Measurements from ENCODE around the gene FGR. TPM values are rescaled to one million over a fixed set of nuclear protein-coding genes. Genes with fewer than 3 reads are reported as not detected.

Gene FGR
- polyA plus RNA-seq, 1 of the 3 experiments (the other 2 are of a cell fraction): not detected

DNA sequence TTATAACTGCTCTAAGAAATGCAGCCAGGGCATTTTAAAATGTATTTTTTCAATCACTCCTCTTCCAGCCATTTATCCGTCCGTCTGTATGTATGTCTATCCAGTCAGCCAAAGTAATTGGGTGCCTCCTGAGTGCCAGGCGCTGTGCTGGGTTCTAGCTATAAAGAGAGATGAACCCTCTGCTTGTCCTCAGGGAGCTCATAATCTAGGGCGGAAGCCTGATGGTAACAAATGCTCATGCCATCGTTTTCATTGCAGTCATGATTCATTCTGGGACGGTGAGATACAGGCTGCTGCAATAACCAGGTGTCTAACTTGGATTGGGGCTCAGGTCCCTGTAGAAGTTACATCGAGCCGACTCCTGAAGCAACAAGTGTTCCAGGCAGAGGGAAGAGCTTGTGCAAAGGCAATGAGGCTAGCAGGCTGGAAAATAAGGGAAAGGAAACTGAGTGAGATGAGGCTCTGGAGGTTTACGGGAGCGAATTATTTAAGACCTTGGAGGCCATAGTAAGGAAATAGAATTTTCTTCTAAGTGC is 25.4 kb upstream of the FGR start (continued):
- TF ChIP-seq, protein P1, sequence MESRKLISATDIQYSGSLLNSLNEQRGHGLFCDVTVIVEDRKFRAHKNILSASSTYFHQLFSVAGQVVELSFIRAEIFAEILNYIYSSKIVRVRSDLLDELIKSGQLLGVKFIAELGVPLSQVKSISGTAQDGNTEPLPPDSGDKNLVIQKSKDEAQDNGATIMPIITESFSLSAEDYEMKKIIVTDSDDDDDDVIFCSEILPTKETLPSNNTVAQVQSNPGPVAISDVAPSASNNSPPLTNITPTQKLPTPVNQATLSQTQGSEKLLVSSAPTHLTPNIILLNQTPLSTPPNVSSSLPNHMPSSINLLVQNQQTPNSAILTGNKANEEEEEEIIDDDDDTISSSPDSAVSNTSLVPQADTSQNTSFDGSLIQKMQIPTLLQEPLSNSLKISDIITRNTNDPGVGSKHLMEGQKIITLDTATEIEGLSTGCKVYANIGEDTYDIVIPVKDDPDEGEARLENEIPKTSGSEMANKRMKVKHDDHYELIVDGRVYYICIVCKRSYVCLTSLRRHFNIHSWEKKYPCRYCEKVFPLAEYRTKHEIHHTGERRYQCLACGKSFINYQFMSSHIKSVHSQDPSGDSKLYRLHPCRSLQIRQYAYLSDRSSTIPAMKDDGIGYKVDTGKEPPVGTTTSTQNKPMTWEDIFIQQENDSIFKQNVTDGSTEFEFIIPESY (IDR thresholded peaks at IDR 0.05; ENCODE audit: borderline replicate concordance, low read depth): no peak
- TF ChIP-seq GABPA (IDR thresholded peaks at IDR 0.05; ENCODE audit: low read depth) (no peak), SMC3 (IDR thresholded peaks at IDR 0.05; ENCODE audit: low read depth, low read length) (no peak)

DNA sequence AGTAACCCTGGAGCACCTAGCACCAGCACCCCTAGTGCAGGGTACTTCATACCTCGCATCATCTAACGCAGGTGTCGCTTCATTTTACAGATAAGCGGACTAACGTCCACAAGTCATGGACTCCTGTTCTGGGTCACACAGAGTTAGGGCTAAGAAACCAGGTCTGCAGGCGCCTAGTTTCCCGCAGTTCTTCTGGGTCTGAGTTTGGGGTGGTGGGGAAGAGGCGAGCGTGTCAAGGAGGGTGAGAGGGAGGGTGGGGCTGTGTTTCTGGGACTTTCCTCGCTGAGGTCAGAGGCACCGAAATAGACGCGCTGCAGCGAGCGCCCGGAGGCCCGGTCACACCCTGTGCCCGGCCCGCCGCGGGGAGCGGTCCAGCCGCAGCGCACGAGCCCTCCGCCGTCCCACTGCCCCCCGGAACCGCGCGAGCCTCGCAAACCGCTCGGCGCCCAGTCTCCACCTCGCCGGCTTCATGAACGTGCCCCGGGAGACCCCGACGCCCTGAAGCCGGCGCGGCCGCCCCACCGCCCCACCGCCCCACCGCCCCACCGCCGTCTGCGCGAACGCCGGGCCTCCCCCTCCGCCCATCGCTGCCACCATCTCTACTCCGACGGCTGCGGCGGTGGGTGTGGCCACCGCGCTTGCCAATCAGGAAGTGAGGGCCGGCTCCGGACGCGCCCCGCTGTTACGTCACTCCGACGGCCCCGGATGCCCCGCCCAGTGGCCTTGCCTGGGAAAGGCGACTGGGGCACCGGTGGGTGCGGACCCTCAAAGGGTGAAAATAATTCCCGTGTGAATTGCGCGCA is 24.7 kb upstream of the FGR start:
- Histone ChIP-seq H3K4me3 (ENCODE audit: low read depth in 2 of 2, low read length in 1 of 2) (peak overlapping the region; percentile 38 to 47; a peak in 3 of 4 replicates), H3K4me1 (ENCODE audit: control insufficient read depth in 1 of 2, insufficient read depth in 2 of 2, low read depth in 1 of 2, low read length in 1 of 2) (peaks cover 6 to 12% of the 10 kb centered on the region in 2 experiments; a peak in 2 of 4 replicates), H3K79me2 (ENCODE audit: insufficient read depth) (no peaks in the 10 kb centered on the region), H3K4me2 (peak overlapping the region; percentile 50; the same call in 1 of the 2 replicates), H3K9me3 (no peaks in the 10 kb centered on the region), H3K9ac (no peak overlapping the region), H4K20me1 (ENCODE audit: insufficient read depth) (no peaks in the 10 kb centered on the region), H3F3A (replicated peaks; ENCODE audit: insufficient read depth) (peaks cover 10% of the 10 kb centered on the region), H3K27ac (ENCODE audit: low read depth in 2 of 2, low read length in 1 of 2) (no peak overlapping the region; a peak in 1 of 4 replicates), H2AFZ (ENCODE audit: low read depth) (peak overlapping the region; percentile 75), H3K36me3 (replicated peaks in 1 of 2; ENCODE audit: control insufficient read depth in 1 of 2, insufficient read depth in 2 of 2, low read length in 1 of 2) (no peaks in the 10 kb centered on the region), H3K27me3 (ENCODE audit: insufficient read depth) (no peaks in the 10 kb centered on the region), H3K9me2 (no peaks in the 10 kb centered on the region)
- TF ChIP-seq, protein P2, sequence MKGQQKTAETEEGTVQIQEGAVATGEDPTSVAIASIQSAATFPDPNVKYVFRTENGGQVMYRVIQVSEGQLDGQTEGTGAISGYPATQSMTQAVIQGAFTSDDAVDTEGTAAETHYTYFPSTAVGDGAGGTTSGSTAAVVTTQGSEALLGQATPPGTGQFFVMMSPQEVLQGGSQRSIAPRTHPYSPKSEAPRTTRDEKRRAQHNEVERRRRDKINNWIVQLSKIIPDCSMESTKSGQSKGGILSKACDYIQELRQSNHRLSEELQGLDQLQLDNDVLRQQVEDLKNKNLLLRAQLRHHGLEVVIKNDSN (IDR thresholded peaks at IDR 0.05; ENCODE audit: borderline replicate concordance, low read depth): no peak
- TF ChIP-seq, protein P3, sequence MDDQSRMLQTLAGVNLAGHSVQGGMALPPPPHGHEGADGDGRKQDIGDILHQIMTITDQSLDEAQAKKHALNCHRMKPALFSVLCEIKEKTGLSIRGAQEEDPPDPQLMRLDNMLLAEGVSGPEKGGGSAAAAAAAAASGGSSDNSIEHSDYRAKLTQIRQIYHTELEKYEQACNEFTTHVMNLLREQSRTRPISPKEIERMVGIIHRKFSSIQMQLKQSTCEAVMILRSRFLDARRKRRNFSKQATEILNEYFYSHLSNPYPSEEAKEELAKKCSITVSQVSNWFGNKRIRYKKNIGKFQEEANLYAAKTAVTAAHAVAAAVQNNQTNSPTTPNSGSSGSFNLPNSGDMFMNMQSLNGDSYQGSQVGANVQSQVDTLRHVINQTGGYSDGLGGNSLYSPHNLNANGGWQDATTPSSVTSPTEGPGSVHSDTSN (IDR thresholded peaks at IDR 0.05): peak; percentile 68
- no peak for TF ChIP-seq RXRA (IDR thresholded peaks at IDR 0.05; ENCODE audit: borderline replicate concordance, low read depth)
- TF ChIP-seq, protein P1 (IDR thresholded peaks at IDR 0.05; ENCODE audit: borderline replicate concordance, low read depth): no peak
- peak; percentile 53 for TF ChIP-seq POLR2AphosphoS5 (IDR thresholded peaks at IDR 0.05; ENCODE audit: low read depth, low read length)
- TF ChIP-seq RFX5 (IDR thresholded peaks at IDR 0.05; ENCODE audit: low read length): no peak
- TF ChIP-seq NRF1 (IDR thresholded peaks at IDR 0.05; ENCODE audit: low read depth, low read length): no peak
- TF ChIP-seq FOXM1 (IDR thresholded peaks at IDR 0.05; ENCODE audit: low read depth): no peak
- peak; percentile 63 for TF ChIP-seq ELF1 (IDR thresholded peaks at IDR 0.05)
- ChIA-PET POLR2A (no interaction called here), CTCF (interaction anchor here (1.2 to 18.4 kb wide), 6 partner anchors 10 to 268 kb away, joined by 3 to 526 read pairs (median 8); partner anchors contain the start of gene AHDC1)
- WGBS (ENCODE audit: low lambda C conversion rate): 31% methylated on average over 25 of the region's 78 CpGs
- DNase-seq: peak; percentile 96
